ENCODE measurements around the gene TENM3.

- no peak for TF ChIP-seq POLR2A (IDR thresholded peaks at IDR 0.05)
- TF ChIP-seq CTCF (IDR thresholded peaks at IDR 0.05), result no peak
Measured at GRCh38 chr4:182700362-182701160, 457.4 kb downstream of the TENM3 start.

Measured in esophagus squamous epithelium (tissue), 4 donors.